Skeletal muscle tissue (tissue), 4 donors: ENCODE data around the gene SPATA17. TPM values are rescaled to one million over a fixed set of nuclear protein-coding genes. Genes with fewer than 3 reads are reported as not detected.

Experiments
- H3K27ac ChIP-seq: one replicate; pipeline ENCODE4 v1.7.0; 2013; ENCODE audit warnings: mild to moderate bottlenecking, low read depth, low read length, inconsistent platforms
- H3K27me3 ChIP-seq, 3 donors: one replicate each; pipeline ENCODE4 v1.7.0; 2013; ENCODE audit warnings: low read length in 3 of 3; ENCODE audit not compliant: control insufficient read depth in 3 of 3, insufficient read depth in 3 of 3
- H3K36me3 ChIP-seq, 3 donors: one replicate each; pipeline ENCODE4 v1.7.0; 2013; ENCODE audit warnings: low read length in 3 of 3; ENCODE audit not compliant: control insufficient read depth in 3 of 3, insufficient read depth in 3 of 3
- H3K4me1 ChIP-seq, 3 donors: one replicate each; pipeline ENCODE4 v1.7.0; 2013; ENCODE audit warnings: low read length in 3 of 3, mild to moderate bottlenecking in 3 of 3; ENCODE audit not compliant: control insufficient read depth in 3 of 3, insufficient read depth in 3 of 3
- H3K4me3 ChIP-seq, 3 donors: one replicate each; pipeline ENCODE4 v1.7.0; 2013; ENCODE audit warnings: low read length in 3 of 3
- H3K9ac ChIP-seq, 3 donors: one replicate each; pipeline ENCODE4 v1.7.0; 2013; ENCODE audit warnings: low read length in 3 of 3, mild to moderate bottlenecking in 3 of 3, moderate library complexity in 2 of 3, low read depth in 1 of 3
- H3K9me3 ChIP-seq, 3 donors: one replicate each; pipeline ENCODE4 v1.7.0; 2013; ENCODE audit warnings: low read length in 3 of 3; ENCODE audit not compliant: control insufficient read depth in 3 of 3
- total RNA-seq: library from RNA; depleted of rRNA; stranded (reverse); fragments of >200 nt; gene quantifications from one replicate; pipeline ENCODE4 v1.2.3, GENCODE V29; 2014
- donor health status: Osteomylitis.

SPATA17 gene
- total RNA-seq, 1 donor from 2014 or later, result 0.52 TPM

GRCh38 chr1:217895841-217896240, 264.7 kb downstream of the SPATA17 start:
- no peaks in the 10 kb centered on the region for H3K4me1 ChIP-seq

GRCh38 chr1:217896490-217896889, 265.3 kb downstream of the SPATA17 start:
- no peaks in the 10 kb centered on the region for H3K4me1 ChIP-seq

More at GRCh38 chr1:217895841-217896240, 264.7 kb downstream of the SPATA17 start:
- Histone ChIP-seq H3K36me3 (no peaks in the 10 kb centered on the region), H3K9ac (no peak overlapping the region), H3K4me3 (no peak overlapping the region), H3K27me3 (no peaks in the 10 kb centered on the region), H3K9me3 (no peaks in the 10 kb centered on the region), H3K27ac (no peak overlapping the region)

GRCh38 chr1:217897100-217897499, 266.0 kb downstream of the SPATA17 start:
- no peaks in the 10 kb centered on the region for H3K27me3 ChIP-seq
- no peaks in the 10 kb centered on the region for H3K9me3 ChIP-seq
- no peak overlapping the region for H3K9ac ChIP-seq
- no peaks in the 10 kb centered on the region for H3K36me3 ChIP-seq
- H3K4me1 ChIP-seq, result no peaks in the 10 kb centered on the region
- H3K4me3 ChIP-seq, result no peak overlapping the region
- H3K27ac ChIP-seq, result no peak overlapping the region

More at GRCh38 chr1:217896490-217896889, 265.3 kb downstream of the SPATA17 start:
- Histone ChIP-seq H3K9me3 (no peaks in the 10 kb centered on the region), H3K27ac (no peak overlapping the region), H3K27me3 (no peaks in the 10 kb centered on the region), H3K36me3 (no peaks in the 10 kb centered on the region), H3K4me3 (no peak overlapping the region), H3K9ac (no peak overlapping the region)

- Histone ChIP-seq H3K9ac (no peak overlapping the region), H3K27ac (no peak overlapping the region), H3K4me1 (no peaks in the 10 kb centered on the region), H3K36me3 (no peaks in the 10 kb centered on the region), H3K9me3 (no peaks in the 10 kb centered on the region), H3K27me3 (no peaks in the 10 kb centered on the region), H3K4me3 (no peak overlapping the region)
Measured at GRCh38 chr1:217899614-217900013, 268.5 kb downstream of the SPATA17 start.

- no peak overlapping the region for H3K27ac ChIP-seq
- no peaks in the 10 kb centered on the region for H3K4me1 ChIP-seq
- no peak overlapping the region for H3K4me3 ChIP-seq
- H3K27me3 ChIP-seq, result no peaks in the 10 kb centered on the region
- H3K36me3 ChIP-seq, result no peaks in the 10 kb centered on the region
- H3K9me3 ChIP-seq, result no peaks in the 10 kb centered on the region
- no peak overlapping the region for H3K9ac ChIP-seq
Measured at GRCh38 chr1:217907504-217907903, 276.4 kb downstream of the SPATA17 start.

- Histone ChIP-seq H3K9me3 (no peaks in the 10 kb centered on the region), H3K27ac (no peak overlapping the region), H3K36me3 (no peaks in the 10 kb centered on the region), H3K9ac (no peak overlapping the region), H3K4me3 (no peak overlapping the region), H3K27me3 (no peaks in the 10 kb centered on the region), H3K4me1 (no peaks in the 10 kb centered on the region)
Measured at GRCh38 chr1:217910203-217910602, 279.1 kb downstream of the SPATA17 start.

GRCh38 chr1:217910791-217911320, 279.7 kb downstream of the SPATA17 start:
- Histone ChIP-seq H3K9me3 (no peaks in the 10 kb centered on the region), H3K9ac (no peak overlapping the region), H3K4me3 (no peak overlapping the region), H3K4me1 (no peaks in the 10 kb centered on the region), H3K36me3 (no peaks in the 10 kb centered on the region), H3K27ac (no peak overlapping the region), H3K27me3 (no peaks in the 10 kb centered on the region)

- Histone ChIP-seq H3K27me3 (no peaks in the 10 kb centered on the region), H3K27ac (no peak overlapping the region), H3K36me3 (no peaks in the 10 kb centered on the region), H3K9ac (no peak overlapping the region), H3K4me3 (no peak overlapping the region), H3K9me3 (no peaks in the 10 kb centered on the region), H3K4me1 (no peaks in the 10 kb centered on the region)
Measured at GRCh38 chr1:217911908-217912307, 280.8 kb downstream of the SPATA17 start.

GRCh38 chr1:217917281-217917887, 286.2 kb downstream of the SPATA17 start:
- Histone ChIP-seq H3K27me3 (peaks cover 6 to 9% (median 6%) of the 10 kb centered on the region in 3 donors), H3K27ac (no peak overlapping the region), H3K4me1 (peaks cover 0 to 3% (median 0%) of the 10 kb centered on the region in 3 donors), H3K4me3 (no peak overlapping the region), H3K9me3 (peaks cover 0 to 2% (median 0%) of the 10 kb centered on the region in 3 donors), H3K36me3 (no peaks in the 10 kb centered on the region), H3K9ac (no peak overlapping the region)

- peak overlapping the region in 2 of 3 donors; percentile 7 to 31 for H3K4me3 ChIP-seq
- no peaks in the 10 kb centered on the region for H3K36me3 ChIP-seq
- peaks cover 0 to 3% (median 0%) of the 10 kb centered on the region in 3 donors for H3K4me1 ChIP-seq
- peak overlapping the region in 1 of 3 donors; percentile 42 for H3K9ac ChIP-seq
- H3K27me3 ChIP-seq, result peaks cover 7 to 13% (median 7%) of the 10 kb centered on the region in 3 donors
- no peak overlapping the region for H3K27ac ChIP-seq
- peaks cover 0 to 2% (median 0%) of the 10 kb centered on the region in 3 donors for H3K9me3 ChIP-seq
Measured at GRCh38 chr1:217919683-217920388, 288.7 kb downstream of the SPATA17 start.
